ENCODE measurements around the gene FAM217A.
"Not testable (repeated sequence)": the region's sequence is repeated elsewhere in the genome, so short reads cannot be mapped to it uniquely, and the experiment has no call there.

Gene FAM217A, protein sequence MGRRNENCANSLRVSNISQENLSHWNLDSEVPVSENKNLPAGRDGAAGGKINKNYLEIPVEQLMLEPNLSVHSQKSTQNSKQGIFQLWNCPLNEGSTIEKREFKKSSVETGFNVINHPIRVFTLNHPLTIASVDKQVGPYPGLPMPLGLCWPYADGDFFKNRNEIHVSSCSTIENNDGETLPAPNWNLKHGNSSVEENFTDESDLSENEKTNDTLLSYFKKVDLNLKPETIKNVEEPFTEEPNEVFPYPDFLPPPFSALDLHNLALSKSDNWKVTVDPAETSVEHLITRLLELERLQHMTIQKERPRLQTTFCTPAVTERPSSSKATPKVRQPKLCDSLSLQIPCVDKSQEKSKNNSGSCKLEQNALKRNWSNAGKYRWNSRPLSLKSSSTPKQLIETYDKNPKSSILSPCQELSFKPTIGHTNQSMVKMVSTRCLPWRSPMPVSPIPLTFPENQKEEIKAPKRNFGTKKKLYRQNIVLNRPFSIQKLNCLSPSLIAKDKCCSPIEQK

DNA sequence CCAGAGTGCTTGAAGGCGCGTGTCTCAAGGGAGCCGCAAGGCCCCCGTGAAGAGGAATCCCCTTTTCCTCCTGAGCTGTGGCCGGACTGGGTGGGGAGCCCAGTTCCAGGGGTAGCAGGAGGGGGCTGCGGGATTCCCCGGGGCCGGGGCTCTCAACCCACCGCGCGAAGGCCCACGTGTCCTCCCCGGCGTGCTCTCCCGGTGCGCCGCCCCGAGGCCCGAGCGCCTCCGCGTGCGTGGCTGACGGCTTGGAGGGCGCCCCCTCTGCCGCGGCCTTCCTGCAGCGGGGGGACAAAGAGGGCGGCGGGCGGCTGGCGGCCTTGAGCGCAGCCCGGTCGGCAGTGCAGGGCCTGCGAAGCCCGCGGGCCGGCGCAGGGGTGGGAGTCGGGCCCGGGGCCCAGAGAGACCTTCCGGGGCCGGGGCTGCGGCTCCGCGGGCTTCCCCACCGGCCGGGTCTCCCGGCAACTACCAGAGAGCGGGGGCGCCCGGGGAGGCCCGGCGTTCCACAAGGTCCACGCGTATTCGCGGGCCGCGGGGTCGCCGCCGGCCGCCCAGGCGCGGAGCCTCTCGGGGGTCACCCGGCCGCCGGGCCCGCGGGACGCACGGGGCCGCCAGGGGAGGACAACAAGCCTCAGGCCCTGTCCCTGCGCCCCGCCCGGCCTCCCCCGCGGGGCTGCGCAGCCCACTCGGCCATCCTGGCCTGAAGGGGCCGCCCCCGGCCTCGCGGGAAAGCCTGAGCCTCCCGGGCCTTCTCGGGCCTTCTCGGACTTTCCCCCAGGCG, at the start of gene FAM217A:
TSS of gene FAM217A (minus strand) at position 447 of the 781 bp plus-strand sequence. CDS start 1,723 bp downstream, outside the sequence.
- no peak for DNase-seq (ENCODE audit: low read depth)

DNA sequence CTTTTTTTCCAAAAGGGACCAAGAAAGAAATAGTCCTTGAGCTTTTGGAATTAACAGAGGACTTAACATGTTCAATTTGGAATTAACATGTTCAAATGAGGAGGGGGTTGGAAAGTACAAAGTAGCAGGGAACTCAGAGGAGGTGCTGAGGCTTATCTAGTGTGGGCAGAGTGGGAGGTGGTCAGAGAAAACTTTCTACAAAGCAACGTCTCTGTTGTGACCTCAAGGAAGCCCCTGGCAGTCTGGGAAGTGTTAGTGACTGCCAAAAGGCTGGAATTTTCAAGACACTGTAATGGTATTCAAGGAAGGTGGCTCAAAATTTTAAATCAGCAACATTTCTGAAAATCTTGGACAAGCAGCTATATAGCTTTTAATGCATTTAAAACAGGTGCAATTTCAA, 49.1 kb upstream of the FAM217A start:
- DNase-seq (ENCODE audit: low read depth), result no peak

DNA sequence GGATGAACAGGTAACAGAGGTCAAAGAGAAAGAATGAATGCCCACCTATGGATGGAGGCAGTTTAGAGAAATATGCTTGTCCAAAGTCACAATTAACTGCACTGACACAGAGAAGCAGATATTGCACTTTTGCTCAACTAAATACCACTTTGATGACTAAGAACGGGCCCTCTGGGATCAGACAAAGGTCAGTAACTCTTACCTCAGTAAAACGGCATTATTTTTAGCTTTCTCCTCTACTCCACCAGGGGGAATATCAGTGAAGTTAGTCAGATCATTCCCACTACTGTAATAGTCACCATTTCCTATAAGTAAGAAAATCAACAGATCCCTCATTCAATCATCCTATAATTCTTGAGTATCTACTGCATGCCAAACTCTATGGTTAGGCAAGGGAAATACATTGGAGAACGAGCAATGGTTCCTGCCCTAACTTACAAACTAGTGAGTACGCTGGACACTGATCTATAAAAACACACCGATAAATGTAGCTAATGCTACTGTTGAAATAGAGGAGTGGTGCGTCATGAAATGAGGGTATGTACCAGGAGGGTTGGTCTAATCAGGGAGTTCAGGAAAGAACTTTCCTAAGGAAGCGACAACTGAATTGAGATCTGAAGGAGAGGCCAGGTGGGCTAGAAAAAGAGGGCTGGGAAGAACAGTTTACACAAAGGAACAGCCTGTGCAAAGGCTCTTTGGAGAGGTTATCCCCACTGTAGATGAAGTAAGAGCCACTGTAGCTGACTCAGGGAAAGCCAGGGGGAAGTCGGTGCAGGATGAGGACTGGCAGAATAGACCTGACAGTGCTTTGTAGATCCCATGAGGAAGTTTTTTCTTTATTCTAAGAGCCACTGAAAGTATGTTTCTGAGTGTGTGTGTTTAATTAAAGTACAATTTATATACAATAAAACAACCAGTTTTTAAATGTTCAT, 47.3 kb upstream of the FAM217A start:
- no peak for DNase-seq (ENCODE audit: low read depth)

DNA sequence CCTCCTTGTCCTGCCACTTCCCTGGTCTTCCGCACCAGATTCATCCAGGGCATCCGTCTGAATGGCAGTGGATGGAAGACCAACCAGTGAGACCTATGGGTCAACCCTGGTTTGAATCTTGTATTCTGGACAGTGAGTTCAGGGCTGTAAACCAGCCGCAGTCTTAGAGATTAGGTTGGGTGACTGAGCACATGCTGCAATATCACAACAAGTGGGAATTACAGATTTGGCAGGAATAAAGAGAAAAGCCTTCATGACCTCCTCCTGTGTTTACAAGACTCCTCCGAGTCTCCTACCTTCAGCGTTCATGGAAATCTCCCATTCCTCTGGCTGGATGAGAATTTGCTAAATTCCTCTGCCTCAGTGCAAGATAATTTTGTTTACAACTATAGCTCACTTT, 46.6 kb upstream of the FAM217A start:
- DNase-seq (ENCODE audit: low read depth), result no peak

DNA sequence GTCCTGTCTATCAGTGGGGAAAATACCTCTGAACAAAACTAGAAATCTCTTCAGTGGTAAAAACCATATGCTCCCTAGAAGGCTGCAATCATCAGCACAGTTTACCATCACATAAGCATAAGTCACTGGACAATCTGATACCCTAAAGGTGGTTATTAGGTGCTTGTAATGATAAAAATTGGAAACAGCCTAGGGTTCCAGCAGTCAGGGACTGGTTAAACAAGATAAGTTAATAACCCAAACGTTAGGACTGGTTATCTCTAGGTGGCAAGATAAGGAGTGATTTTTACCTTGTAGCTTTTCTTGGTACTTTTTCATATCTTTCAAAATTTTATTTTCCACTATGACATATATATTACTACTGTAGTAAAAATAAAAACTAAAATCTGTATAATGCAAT, 45.4 kb upstream of the FAM217A start:
- DNase-seq (ENCODE audit: low read depth), result no peak

DNA sequence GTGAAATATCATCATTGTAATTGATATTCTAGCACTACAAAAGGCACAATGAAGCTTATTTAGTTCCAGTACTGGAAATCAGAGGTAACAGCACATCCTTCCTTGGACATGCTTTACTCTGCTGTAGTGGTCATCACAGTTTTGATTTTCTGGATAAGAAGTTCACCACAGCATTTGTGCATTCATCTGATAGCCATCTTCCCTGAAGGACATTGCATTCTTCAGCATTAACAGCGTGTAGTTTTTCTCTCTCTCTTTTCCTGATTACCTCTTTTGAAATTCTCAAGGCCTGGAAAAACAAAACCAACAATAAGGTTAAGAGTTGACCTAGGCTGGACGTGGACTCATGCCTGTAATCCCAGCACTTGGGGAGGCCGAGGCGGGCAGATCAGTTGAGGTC, 36.8 kb upstream of the FAM217A start:
- no peak for DNase-seq (ENCODE audit: low read depth)

DNA sequence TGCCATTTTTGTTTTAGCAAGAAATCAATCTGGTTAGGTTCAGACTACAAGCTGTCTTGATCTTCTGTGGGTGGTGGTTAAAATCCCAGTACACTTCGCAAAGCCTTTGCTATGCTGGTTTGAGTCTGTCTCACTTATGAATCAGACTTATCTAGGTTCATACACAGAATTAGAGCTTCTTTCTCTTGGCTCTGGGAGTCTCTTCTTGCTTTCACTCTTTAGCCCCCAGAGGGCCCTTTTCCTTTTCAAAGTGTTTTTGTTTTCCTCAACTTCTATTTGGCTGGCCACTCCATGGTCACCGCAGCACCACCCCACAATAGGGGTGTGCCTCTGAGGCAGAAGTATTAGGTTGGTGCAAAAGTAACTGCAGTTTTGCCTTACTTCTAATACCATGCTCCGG, 35.2 kb upstream of the FAM217A start:
- DNase-seq (ENCODE audit: low read depth), result no peak

DNA sequence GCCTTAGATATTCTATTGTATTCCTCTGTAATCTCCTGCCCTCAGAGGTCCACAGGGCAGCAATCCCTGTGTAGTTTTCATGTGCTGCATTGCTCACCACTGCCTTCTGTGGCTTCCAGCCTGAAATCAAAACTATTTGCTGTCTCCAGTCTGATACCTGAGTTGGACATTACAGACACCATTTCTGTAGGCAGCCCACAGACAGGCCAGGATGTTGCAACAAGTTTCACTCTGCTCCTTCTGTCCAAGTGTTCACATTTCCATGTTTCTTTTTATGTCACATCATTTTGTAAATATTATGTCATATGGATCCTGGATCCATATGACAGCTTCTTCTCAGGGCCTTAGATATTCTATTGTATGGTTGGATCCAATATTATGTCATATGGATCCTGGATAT, 34.7 kb upstream of the FAM217A start:
- no peak for DNase-seq (ENCODE audit: low read depth)

DNA sequence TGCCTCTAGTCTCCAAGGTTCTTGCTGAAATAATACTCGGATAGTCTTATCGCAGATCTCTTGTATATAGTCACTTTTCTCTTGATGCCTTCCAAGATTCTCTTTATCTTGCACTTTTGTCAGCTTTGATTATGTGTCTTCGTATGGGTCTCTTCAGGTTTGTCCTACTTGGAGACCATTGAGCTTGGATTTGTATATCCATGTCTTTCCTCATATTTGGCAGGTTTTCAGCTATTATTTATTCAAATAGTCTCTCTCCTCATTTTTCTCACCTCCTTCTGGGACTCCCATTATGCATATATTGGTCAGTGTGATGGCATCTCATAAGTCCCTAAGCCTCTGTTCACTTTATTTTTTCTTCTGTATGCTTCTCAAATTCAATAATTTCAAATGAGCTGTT, 33.4 kb upstream of the FAM217A start:
- DNase-seq (ENCODE audit: low read depth), result no peak

DNA sequence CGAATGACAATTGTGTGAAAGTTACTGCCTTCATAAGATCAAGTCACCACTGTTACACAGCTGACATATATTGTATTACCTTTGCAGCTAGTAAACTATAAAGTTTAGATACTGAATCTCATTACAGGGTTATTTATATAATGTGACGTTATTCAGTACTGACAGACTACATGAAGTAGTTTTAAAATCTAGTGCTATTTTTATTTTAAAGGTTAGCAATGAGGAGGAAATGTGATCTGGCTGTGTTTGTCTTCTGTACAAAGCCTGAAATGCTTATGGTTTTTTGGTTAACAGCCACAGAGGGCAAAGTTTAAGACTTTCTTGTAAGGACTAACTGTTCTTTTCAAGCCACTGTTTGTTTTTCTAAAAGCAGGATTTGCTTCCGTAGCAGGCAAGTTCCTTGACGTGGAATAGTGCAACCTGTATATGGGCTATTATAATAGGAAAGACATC, 30.5 kb upstream of the FAM217A start:
- DNase-seq (ENCODE audit: low read depth), result not testable (repeated sequence)

DNA sequence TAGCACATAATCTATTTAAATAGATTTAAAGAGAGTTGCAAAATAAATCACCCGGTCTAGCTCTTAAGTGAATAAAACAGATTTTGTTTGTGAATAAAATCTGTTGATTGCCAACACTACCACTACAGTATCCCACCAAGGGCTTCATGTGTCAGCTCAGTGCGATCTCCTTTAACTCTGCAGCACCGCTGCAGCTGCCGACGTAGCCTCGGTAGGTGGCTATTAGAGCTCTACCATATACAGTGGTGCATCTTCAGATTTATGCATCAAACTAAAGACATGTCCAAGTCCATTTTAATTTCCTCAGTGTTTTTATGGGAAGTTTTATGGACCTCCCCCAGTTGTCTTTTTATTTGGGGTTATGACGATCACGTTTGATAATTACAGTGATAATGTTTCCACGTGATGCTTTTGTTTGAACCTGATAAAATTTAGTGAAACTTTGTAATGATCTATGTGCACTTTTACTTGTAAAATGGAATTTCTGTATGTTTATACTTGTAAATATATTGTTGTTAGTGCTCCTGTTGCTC, 29.7 kb upstream of the FAM217A start:
- no peak for DNase-seq (ENCODE audit: low read depth)

DNA sequence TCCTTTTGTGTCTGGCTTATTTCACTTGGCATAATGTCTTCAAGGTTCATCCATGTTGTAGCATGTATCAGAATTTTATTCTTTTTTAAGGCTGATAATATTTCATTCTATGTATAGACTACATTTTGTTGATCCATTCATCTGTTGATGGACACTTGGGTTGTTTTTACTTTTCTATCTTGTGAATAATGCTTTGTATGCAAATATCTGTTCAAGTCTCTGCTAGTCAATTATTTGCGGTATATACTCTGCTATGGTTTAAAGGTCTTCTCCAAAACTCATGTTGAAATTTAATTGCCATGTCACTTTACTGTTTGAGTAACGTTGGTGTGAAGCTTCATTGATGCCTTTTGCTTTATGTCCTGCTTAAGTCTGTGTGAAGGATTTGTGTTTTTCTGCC, 28.9 kb upstream of the FAM217A start:
- no peak for DNase-seq (ENCODE audit: low read depth)

DNA sequence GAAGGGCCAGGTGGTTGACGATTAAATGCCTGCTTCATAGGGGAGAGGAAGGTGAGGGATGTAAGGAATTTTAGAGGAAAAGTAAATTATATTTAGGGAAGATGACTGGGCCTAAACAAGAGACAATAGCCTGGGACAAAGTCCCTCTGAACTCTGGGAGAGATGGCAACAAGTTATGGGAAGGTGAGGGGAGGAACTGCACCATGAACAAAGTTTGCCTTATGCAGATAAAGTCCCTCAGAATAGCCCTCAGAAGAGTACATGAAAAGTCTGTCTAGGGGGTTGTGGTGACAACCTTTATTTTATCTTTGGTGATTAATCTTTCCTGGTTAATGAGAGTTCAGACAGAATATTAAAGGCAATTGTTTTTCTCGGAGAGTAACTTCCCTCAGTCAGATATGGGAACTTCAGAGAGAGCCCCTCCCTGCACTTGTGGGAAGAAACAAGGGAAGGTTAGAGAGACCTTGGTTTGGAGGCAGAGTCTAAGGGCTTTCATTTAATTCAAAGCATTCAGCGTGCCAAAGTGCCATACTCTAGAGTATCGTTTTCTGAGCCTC, 27.1 kb upstream of the FAM217A start:
- no peak for DNase-seq (ENCODE audit: low read depth)

DNA sequence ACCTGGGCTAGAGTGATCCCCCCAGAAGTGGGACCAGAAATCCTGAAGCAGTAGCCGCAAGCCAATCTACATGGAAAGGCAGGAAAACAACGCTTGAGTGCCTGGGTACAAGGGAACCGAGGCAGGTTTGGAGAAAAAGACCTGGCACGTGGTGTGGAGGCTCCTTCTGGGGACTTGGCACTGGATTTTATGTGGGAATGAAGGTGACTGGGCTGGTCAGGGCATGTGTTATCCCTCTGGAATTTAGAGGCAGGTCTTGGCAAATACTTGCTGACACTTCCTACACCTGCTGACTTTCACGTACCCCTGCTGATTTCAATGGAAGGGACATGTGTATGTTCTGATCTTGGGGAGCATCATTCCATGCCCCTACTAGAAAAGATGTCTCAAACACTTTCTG, 25.0 kb upstream of the FAM217A start:
- no peak for DNase-seq (ENCODE audit: low read depth)

DNA sequence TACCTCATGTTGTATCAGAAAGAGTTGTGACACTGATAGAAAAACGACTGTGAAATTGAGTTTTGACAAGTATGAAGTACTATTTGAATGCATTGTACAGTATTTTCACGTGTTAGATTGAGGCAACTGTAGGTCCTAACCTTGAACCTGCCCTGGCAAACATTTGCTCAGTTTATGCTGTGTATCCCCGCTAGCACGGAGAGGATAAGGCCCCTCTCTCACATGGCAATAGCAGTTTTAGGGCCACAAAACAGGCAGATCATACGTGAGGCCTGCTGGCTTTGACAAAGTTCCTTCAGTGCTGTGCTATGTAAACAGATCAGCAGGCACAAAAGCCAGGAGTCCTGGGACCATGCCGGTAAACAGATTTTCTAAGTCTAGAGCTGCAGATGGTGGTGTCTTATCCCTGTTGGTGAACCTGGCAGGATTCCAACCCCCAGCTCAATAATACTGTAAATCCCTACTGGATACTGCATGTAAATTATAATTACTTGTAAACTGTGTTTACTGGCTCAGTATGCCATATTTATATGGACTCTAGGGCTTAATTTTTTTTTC, 23.8 kb upstream of the FAM217A start:
- no peak for DNase-seq (ENCODE audit: low read depth)

DNA sequence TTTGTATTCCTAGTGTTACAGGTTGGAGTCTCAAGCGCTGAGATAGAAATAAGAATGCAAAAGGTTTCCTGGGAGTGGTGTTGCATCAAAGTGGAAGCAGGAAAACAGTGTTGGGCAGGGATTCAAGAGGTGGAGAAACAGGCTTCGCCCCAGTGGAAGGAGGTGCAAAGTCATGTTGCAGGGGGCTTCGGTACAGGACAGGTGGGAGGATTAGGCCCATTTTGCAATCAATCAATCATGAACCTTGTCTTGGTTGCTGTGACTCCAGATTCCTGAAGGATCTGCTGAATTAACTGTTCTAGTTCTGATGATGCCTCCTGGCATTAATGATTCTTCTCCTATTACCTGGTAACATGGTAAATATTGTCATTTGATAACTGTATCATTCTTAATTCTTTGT, 22.4 kb upstream of the FAM217A start:
- no peak for DNase-seq (ENCODE audit: low read depth)

DNA sequence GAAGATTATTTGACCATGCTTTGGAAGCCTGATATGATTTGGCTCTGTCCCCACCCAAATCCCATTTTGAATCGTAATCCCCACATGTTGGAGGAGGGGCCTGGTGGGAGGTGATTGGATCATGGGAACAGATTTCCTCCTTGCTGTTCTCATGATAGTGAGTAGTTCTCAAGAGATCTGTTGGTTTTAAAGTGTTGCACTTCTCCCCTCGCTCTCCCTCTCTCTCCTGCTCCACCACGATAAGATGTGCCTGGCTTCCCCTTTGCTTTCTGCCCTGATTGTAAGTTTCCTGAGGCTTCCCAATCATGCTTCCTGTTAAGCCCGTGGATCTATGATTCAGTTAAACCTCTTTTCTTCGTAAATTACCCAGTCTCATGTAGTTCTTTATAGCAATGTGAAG, 21.7 kb upstream of the FAM217A start:
- no peak for DNase-seq (ENCODE audit: low read depth)

DNA sequence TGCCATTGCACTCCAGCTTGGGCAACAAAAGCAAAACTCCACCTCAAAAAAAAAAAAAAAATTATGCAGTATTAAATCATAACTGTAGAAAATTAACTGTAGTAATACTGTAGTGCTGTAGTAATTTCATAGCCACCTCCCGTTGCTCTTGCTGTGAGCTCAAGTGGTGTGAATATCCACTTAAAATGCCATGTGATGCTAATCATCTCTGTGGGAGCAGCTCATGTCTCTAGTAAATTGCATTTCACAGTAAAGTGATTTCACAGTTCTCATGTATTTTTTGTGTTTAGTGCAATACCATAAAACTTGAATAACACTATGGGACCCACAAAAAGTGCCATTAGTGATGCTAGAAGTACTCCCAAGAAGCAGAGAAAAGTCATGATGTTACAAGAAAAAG, 14.4 kb upstream of the FAM217A start:
- DNase-seq (ENCODE audit: low read depth), result no peak

DNA sequence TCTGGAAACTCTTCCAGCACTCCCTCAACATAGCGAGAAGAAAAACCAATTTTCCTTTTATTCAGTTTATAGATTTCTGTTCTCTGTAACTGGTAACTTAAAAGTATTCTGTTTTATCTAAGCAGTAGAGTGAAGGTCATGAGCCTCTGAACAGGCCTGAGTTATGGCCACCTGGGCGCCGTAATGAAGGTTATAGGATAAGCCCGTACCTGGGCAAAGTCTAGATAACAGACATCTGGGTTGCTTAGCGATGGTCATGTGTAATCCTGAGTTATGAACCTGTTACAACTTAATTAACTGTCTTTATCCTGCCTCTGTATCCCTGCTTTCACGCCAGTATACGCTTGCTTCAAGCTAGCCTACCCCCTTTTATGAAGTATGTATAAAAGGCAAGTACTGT, 13.0 kb upstream of the FAM217A start:
- DNase-seq (ENCODE audit: low read depth), result no peak

DNA sequence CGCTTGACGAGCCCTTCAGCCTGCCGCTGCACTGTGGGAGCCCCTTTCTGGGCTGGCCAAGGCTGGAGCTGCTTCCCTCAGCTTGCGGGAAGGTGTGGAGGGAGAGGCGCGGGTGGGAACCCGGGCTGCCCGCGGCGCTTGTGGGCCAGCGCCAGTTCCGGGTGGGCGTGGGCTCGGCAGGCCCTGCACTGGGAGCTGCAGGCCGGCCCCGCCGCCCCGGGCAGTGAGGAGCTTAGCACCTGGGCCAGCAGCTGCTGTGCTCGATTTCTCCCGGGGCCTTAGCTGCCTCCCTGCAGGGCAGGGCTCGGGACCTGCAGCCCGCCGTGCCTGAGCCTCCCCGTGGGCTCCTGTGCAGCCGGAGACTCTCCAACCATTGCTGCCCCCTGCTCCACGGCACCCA, 11.1 kb upstream of the FAM217A start:
- DNase-seq (ENCODE audit: low read depth), result not testable (repeated sequence)

DNA sequence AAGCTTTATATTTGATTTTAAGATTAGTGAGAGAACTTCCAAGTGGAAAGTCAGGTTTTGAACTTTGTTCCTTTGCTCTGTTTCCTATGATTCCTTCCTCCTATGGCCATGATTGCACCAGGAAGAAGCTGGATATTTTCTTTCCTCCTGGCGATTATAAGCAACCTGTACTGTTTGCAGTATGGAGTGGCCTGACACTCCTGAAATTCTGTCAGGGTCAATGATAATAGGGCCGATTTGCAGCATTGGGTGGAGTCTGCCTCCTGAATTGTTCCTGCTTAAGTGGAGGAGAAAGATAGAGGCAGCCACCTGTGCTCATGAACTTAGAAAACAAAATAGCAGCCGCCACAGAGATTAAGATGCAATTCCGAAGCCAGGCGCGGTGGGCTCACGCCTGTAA, 9.8 kb upstream of the FAM217A start:
- no peak for DNase-seq (ENCODE audit: low read depth)

All from stimulated activated CD8-positive, alpha-beta memory T cell treated with anti-CD3 and anti-CD28 coated beads, Interleukin-12 subunit alpha, Interleukin-12 subunit beta, amount 100 ng/mL, for 1 hour (primary cell).